SH-SY5Y (cell line): Measurements from ENCODE around the gene SNCB.

Experiments
- GATA2 ChIP-seq: IDR thresholded peaks from 2 replicates; pipeline ENCODE4 v1.6.1; 2011; ENCODE audit warnings: mild to moderate bottlenecking, low read depth, low read length
- GATA3 ChIP-seq: IDR thresholded peaks from 2 replicates; pipeline ENCODE4 v1.6.1; 2011; ENCODE audit warnings: low read depth, mild to moderate bottlenecking, low read length, moderate library complexity

DNA sequence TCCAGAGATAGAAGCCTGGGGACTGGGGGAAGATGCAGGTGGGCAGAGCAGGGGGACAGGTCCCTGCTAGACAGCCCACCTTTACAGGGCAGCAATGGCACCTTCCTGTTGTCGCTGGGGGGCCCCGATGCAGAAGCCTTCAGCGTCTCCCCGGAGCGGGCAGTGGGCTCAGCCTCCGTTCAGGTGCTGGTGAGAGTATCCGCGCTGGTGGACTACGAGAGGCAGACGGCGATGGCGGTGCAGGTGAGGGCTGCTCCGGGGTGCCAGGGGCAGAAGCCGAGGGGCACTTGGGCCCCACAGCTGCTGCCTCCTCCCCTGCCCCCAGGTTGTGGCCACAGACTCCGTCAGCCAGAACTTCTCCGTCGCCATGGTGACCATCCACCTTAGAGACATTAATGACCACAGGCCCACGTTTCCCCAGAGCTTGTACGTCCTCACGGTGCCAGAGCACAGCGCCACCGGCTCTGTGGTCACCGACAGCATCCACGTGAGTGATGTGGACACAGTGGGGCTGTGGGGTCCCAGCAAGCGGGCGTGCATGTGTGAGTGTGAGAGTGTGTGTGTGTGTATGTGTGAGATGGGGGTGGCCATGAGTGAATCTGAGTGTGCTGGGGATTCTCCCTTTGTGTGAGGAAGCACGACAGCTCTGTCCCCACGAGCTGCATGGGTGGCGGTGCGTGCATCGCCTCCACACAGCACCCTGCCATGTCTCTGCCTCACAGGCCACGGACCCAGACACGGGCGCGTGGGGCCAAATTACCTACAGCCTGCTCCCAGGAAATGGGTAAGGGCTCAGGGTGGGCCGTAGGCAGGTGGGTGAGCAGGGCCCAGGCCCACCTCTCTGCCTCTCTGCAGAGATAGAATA is 52.8 kb downstream of the SNCB start:
- TF ChIP-seq GATA3 (no peak), GATA2 (no peak)
